A204.1 (cell line): ENCODE results near the gene UQCRC1.

Experiments
- FAIRE-seq: peaks from 2 replicates; lab custom pipeline; 2012; peaks lifted over from hg19 to GRCh38; lab: Jason Lieb, UNC

Gene UQCRC1

GRCh38 chr3:48633256-48633655 lies 23.8 kb upstream of the UQCRC1 start:
- FAIRE-seq, result no peak

GRCh38 chr3:48631516-48632448 lies 22.3 kb upstream of the UQCRC1 start:
- FAIRE-seq, result no peak

DNA sequence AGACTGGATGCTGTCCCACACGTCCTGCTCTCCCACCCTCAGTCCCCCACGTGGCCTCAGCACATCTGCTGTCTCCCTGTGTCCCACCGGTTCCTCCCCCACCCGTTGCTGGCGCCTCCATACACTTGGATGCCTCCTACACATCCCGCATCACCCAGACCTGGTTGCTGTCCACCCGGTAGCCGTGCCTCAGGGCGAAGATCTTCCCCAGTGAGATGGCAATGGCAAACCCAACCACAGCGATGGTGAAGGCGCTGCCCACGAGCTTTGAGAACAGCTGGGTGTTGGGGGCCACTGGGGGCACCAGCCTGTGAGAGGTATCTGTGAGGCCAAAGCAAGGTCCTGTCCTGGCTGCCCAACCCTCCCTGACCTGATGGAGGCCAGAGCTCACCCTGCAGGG lies 21.4 kb upstream of the UQCRC1 start:
- no peak for FAIRE-seq

DNA sequence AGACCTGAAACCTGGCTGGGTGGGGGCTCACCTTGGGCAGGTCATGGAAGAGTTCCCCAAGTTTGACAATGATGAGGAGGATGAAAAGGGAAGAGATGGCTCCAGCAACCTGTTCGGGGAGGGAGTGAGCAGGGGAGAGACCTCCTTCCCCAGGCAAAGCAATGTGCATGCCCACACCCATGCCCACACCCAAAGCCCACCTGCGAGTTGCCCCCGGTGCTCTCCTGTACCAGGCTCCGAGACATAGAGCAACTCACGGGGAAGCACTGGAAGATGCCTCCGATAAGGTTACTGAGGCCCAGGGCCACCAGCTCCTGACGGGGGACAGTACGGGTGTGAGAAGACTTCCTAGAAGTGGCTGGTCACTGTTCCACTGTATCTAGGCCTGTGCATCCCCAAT lies 21.0 kb upstream of the UQCRC1 start:
- no peak for FAIRE-seq

DNA sequence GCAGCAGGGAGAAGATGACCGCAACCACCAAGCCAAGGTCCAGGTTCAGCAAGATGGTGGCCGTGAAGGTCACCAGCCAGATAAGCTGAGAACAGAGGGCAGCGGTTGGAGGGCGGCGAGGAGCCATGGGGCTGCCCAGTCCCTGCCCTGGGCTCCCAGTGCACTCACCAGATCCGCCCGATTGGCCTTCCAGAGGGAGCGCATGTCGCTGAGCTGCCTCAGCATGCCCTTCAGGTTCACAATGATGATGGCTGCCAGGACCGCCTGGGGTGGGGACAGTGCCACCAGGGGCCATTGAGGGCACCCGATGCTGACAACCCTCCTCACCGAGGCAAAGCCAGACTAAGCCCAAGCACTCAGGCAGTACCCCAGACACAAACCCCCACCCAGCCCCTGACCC lies 20.4 kb upstream of the UQCRC1 start:
- FAIRE-seq, result no peak

DNA sequence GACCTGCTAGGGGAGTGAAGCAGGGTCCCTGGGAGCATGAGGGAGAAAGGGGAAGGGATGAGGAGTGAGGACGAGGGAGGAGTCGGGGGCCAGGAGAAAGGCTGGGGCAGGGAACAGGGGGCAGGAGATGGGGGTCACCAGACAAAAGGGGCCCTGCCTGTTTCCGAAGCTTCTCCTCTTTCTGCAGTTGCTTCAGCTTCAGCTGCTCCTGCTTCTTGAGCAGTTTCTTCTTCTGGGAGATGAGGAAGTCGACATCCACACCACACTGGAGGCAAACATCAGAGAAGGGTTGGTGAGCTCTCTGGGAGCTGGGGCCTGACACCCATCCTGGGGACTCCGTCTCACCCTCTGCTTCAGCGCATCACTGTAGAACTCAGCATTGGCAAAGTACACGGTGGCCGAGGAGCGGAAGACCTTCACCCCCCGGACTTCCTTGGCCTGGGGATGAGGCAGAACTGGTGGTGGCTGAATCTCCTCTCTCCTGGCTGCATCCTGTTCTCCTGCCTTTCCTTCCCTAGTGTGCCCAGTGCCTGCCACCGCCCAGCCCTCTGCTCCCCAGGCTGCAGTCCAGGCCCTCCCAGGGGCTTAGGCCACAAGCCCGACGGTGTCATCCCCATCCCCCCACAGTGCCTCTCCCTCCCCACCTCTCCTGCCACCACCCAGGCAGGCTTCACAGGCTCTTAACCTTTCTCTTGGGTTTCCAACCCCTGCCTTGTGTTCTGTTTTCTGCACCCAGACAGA lies 19.0 kb upstream of the UQCRC1 start:
- no peak for FAIRE-seq

GRCh38 chr3:48625600-48625999 lies 16.2 kb upstream of the UQCRC1 start:
- no peak for FAIRE-seq

- FAIRE-seq, result no peak
Measured at GRCh38 chr3:48624767-48625166, 15.3 kb upstream of the UQCRC1 start.

GRCh38 chr3:48623851-48624547 lies 14.6 kb upstream of the UQCRC1 start:
- FAIRE-seq, result no peak

GRCh38 chr3:48621461-48621869 lies 12.0 kb upstream of the UQCRC1 start, which contains the start of gene TMEM89:
Gene TMEM89 (minus strand): TSS chr3:48621769. CDS start chr3:48621756, 13 bp downstream.
- no peak for FAIRE-seq

- FAIRE-seq, result no peak
Measured at GRCh38 chr3:48619541-48620524, 10.4 kb upstream of the UQCRC1 start.

- no peak for FAIRE-seq
Measured at GRCh38 chr3:48617559-48617958, 8.1 kb upstream of the UQCRC1 start.

GRCh38 chr3:48614044-48614443 lies 4.6 kb upstream of the UQCRC1 start:
- FAIRE-seq, result no peak

- no peak for FAIRE-seq
Measured at GRCh38 chr3:48612309-48612708, 2.9 kb upstream of the UQCRC1 start.

GRCh38 chr3:48607519-48607918 lies 1.9 kb downstream of the UQCRC1 start:
- FAIRE-seq, result no peak

GRCh38 chr3:48601622-48601994 lies 7.8 kb downstream of the UQCRC1 start:
- FAIRE-seq, result no peak

GRCh38 chr3:48600711-48601621 lies 8.5 kb downstream of the UQCRC1 start:
- no peak for FAIRE-seq

DNA sequence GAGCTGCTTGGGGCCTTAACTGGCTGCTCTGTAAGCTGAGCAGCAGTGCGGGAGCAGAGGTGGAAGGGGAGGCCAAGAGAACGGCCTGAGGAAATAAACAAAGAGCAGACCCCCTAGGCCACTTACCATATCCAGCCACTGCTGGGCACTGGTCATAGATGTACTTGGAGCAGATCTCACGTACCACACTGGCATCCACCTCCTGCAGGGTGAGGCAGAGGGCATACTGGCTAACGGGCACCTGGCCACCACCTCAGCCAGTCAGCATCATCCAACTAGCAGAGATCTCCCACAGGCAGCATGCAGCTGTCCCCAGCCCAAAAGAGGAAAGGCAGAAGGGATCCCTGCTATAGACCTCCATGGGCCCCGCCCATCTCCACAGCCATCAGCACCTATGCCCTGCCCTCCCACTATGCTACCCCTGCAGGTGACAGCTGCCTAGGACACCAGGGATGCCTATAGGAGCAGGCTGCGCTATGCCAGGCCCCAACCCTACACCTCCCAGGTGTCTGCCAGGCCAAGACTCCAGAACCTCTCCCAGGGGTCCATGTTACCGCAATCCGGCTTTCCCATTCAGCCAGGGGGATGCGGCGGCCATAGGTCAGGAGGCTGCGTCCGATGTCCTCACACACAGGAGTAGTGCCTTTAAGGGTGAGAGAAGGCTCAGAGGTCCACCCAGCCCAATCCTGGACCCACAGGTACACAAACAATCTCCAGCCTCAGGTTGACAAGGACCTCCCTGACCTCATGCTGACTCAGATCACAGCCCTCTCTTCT lies 9.7 kb downstream of the UQCRC1 start:
- FAIRE-seq, result no peak

GRCh38 chr3:48599077-48599501 lies 10.4 kb downstream of the UQCRC1 start:
- FAIRE-seq, result no peak
